H1 (cell line): Measurements from ENCODE around the gene FOXL2.

ENCODE experiments used
- BCL11A ChIP-seq, 2 experiments: IDR thresholded peaks; one replicate each; pipeline ENCODE4 v1.6.1; 2011; ENCODE audit warnings: low read depth in 2 of 2, low read length in 2 of 2, mild to moderate bottlenecking in 2 of 2
- CEBPB ChIP-seq: IDR thresholded peaks from 2 replicates; pipeline ENCODE4 v1.6.1; 2012; ENCODE audit warnings: low read depth, low read length
- CHD1 ChIP-seq: IDR thresholded peaks from 2 replicates; pipeline ENCODE4 v1.6.1; 2012; ENCODE audit warnings: low read depth, low read length, improper control_type of control experiment
- CHD2 ChIP-seq: IDR thresholded peaks from 2 replicates; pipeline ENCODE4 v1.6.1; 2012; ENCODE audit warnings: low read length, improper control_type of control experiment
- CTCF ChIP-seq, 3 experiments: IDR thresholded peaks; 1 replicate in 2 of 3; 2 replicates in 1 of 3; pipeline versions ENCODE4 v1.5.1 to v1.6.1; 2011; ENCODE audit warnings: low read length in 3 of 3, mild to moderate bottlenecking in 3 of 3, inconsistent platforms in 2 of 3, low read depth in 1 of 3, moderate library complexity in 1 of 3; ENCODE audit not compliant: insufficient read depth in 1 of 3; ENCODE audit errors: control extremely low read depth in 1 of 3
- EP300 ChIP-seq, 2 experiments: IDR thresholded peaks; 1 replicate in 1 of 2; 2 replicates in 1 of 2; pipeline ENCODE4 v1.6.1; 2011 to 2012; ENCODE audit warnings: low read depth in 2 of 2, low read length in 2 of 2, mild to moderate bottlenecking in 2 of 2, borderline replicate concordance in 1 of 2, inconsistent platforms in 1 of 2, moderate library complexity in 1 of 2
- EZH2 ChIP-seq: fragments of 200-600 bp; sonication (generic); IDR thresholded peaks from 2 replicates; pipeline ENCODE4 v1.7.1; 2012; ENCODE audit warnings: low read depth, mild to moderate bottlenecking, moderate library complexity, low read length, inconsistent platforms; ENCODE audit not compliant: severe bottlenecking
- NRF1 ChIP-seq: IDR thresholded peaks from 2 replicates; pipeline ENCODE4 v1.6.1; 2011; ENCODE audit warnings: mild to moderate bottlenecking, low read depth, low read length, improper control_type of control experiment
- POLR2A ChIP-seq, 2 experiments: IDR thresholded peaks; 1 replicate in 1 of 2; 2 replicates in 1 of 2; pipeline ENCODE4 v1.6.1; 2011; ENCODE audit warnings: low read depth in 2 of 2, low read length in 2 of 2, mild to moderate bottlenecking in 2 of 2; ENCODE audit errors: control extremely low read depth in 1 of 2
- POLR2AphosphoS5 ChIP-seq: IDR thresholded peaks from 2 replicates; pipeline ENCODE4 v1.6.1; 2011; ENCODE audit warnings: low read depth, low read length
- SIN3A ChIP-seq, 2 experiments: IDR thresholded peaks in 1 of 2; conservative IDR thresholded peaks in 1 of 2; 2 replicates each; pipeline ENCODE4 v1.6.1; 2011 to 2012; ENCODE audit warnings: low read length in 2 of 2, improper control_type of control experiment in 1 of 2, low read depth in 1 of 2, mild to moderate bottlenecking in 1 of 2
- TBP ChIP-seq: IDR thresholded peaks from 2 replicates; pipeline ENCODE4 v1.6.1; 2011; ENCODE audit warnings: low read depth, low read length, improper control_type of control experiment
- TCF12 ChIP-seq: IDR thresholded peaks from 2 replicates; pipeline ENCODE4 v1.6.1; 2011; ENCODE audit warnings: low read depth, mild to moderate bottlenecking, low read length
- YY1 ChIP-seq: IDR thresholded peaks from 2 replicates; pipeline ENCODE4 v1.6.1; 2011; ENCODE audit warnings: low read depth, mild to moderate bottlenecking, low read length

- TF ChIP-seq NRF1 (no peak), EP300 (IDR thresholded peaks at IDR 0.05; ENCODE audit: borderline replicate concordance in 1 of 2, low read depth in 2 of 2, low read length in 2 of 2) (no peak), CEBPB (no peak), CTCF (IDR thresholded peaks at IDR 0.05; ENCODE audit: control extremely low read depth in 1 of 3, insufficient read depth in 1 of 3, low read depth in 1 of 3, low read length in 3 of 3) (no peak), SIN3A (conservative IDR thresholded peaks at IDR 0.05 in 1 of 2, IDR thresholded peaks at IDR 0.05 in 1 of 2; ENCODE audit: low read depth in 1 of 2, low read length in 2 of 2) (no peak), TCF12 (no peak), TBP (no peak), EZH2 (peak; percentile 97), CHD1 (no peak), CHD2 (no peak), POLR2AphosphoS5 (0 out of 2 replicates have a peak, but pooled peaks have one; percentile 23), YY1 (no peak), BCL11A (IDR thresholded peaks at IDR 0.05; ENCODE audit: low read depth in 2 of 2, low read length in 2 of 2) (no peak), POLR2A (IDR thresholded peaks at IDR 0.05; ENCODE audit: control extremely low read depth in 1 of 2, low read depth in 2 of 2, low read length in 2 of 2) (no peak)
Measured at GRCh38 chr3:138950006-138950644, 3.2 kb upstream of the FOXL2 start.
